Measurements from ENCODE around the gene TFEC.

GRCh38 chr7:115952832-115953231 lies 77.7 kb downstream of the TFEC start:
- no peak for TF ChIP-seq POLR2A (IDR thresholded peaks at IDR 0.05; ENCODE audit: low read depth, low read length)
- TF ChIP-seq POLR2AphosphoS5 (IDR thresholded peaks at IDR 0.05; ENCODE audit: low read depth, low read length) = no peak
- no peak for TF ChIP-seq TAF1 (IDR thresholded peaks at IDR 0.05; ENCODE audit: low read depth, low read length)
- no peak for TF ChIP-seq PAX5 (IDR thresholded peaks at IDR 0.05; ENCODE audit: insufficient read depth, low read length, severe bottlenecking)
- TF ChIP-seq SPI1 (IDR thresholded peaks at IDR 0.05; ENCODE audit: low read depth, low read length) = no peak

All from GM12891 (cell line).